BE2C (cell line): ENCODE data around the gene CACNG3.

Source experiments
- DNase-seq: peaks from one replicate; pipeline ENCODE4 v3.0.0-alpha.2; 2020
- H3K27me3 ChIP-seq: fragments of 250-450 bp; sonication (Bioruptor Pico); 2 replicates; pipeline ENCODE4 v1.5.1; 2020; ENCODE audit warnings: mild to moderate bottlenecking
- H3K36me3 ChIP-seq: fragments of 250-450 bp; sonication (Bioruptor Pico); 2 replicates; pipeline ENCODE4 v1.5.1; 2020; ENCODE audit warnings: mild to moderate bottlenecking
- H3K4me1 ChIP-seq: fragments of 250-450 bp; sonication (Bioruptor Pico); 2 replicates; pipeline ENCODE4 v1.5.1; 2020
- H3K4me3 ChIP-seq: 2 replicates; pipeline ENCODE4 v1.5.1; 2011; ENCODE audit warnings: low read depth, low read length
- H3K9me3 ChIP-seq: fragments of 250-450 bp; sonication (Bioruptor Pico); 2 replicates; pipeline ENCODE4 v1.5.1; 2020
- TF ChIP-seq, protein P1 (sequence below): IDR thresholded peaks from 2 replicates; pipeline ENCODE4 v1.5.1; 2012; ENCODE audit warnings: mild to moderate bottlenecking, low read depth, low read length

Gene CACNG3

DNA sequence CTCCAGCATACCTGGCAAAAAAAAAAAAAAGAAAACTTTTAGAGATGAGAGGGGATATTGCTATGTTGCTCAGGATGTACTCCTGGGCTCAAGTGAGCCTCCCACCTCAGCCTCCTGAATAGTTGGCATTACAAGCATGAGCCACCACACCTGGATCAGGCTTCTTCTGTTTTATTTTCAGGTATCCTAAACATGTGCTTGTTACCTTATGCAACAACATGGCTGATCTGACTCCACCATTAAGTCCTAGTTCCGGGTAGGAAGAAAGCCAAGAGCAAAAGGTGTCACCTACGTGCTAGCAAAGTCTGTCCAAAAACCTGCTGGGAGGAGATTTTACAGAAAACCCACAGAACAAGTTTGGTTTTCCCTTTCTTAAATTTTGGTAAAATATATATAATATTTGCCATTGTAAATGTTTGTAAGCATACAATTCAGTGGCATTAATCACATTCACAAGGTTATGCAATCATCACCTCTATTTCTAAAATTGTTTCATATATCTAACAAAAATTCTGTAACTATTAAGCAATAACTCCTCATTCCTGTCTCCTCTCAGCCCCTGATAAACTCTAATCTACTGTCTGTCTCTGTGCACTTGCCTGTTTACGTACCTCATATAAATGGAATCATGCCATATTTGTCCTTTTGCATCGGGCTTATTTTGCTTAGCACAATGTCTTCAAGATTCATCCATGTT, 9.1 kb upstream of the CACNG3 start:
- Histone ChIP-seq H3K9me3 (no peaks in the 10 kb centered on the region), H3K36me3 (no peaks in the 10 kb centered on the region), H3K27me3 (no peaks in the 10 kb centered on the region), H3K4me1 (no peaks in the 10 kb centered on the region), H3K4me3 (no peak overlapping the region)
- TF ChIP-seq, protein P1, sequence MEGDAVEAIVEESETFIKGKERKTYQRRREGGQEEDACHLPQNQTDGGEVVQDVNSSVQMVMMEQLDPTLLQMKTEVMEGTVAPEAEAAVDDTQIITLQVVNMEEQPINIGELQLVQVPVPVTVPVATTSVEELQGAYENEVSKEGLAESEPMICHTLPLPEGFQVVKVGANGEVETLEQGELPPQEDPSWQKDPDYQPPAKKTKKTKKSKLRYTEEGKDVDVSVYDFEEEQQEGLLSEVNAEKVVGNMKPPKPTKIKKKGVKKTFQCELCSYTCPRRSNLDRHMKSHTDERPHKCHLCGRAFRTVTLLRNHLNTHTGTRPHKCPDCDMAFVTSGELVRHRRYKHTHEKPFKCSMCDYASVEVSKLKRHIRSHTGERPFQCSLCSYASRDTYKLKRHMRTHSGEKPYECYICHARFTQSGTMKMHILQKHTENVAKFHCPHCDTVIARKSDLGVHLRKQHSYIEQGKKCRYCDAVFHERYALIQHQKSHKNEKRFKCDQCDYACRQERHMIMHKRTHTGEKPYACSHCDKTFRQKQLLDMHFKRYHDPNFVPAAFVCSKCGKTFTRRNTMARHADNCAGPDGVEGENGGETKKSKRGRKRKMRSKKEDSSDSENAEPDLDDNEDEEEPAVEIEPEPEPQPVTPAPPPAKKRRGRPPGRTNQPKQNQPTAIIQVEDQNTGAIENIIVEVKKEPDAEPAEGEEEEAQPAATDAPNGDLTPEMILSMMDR = no peak
- no peak for DNase-seq

DNA sequence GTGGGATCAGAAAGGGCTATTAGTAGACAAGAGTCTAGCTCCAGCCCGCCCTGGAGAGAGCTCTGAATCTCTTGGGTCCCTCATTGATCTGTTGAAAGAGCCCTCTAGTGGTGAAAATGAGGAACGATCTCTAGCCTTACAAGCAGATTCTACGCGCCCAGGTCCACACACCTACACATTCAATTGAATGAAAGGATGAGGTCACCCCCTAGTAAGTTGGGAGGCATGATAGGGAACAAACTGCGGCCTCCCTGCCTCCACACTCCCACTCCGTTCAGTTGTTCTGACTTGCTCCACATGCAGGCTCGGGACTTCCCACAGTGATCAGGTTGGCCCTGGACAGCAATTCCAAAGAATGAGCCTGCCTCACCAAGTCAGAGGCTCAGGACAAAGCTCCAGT, 2.9 kb upstream of the CACNG3 start:
- H3K4me1 ChIP-seq = no peaks in the 10 kb centered on the region
- peaks cover 29% of the 10 kb centered on the region for H3K27me3 ChIP-seq
- DNase-seq = peak; percentile 32
- no peaks in the 10 kb centered on the region for H3K36me3 ChIP-seq
- H3K4me3 ChIP-seq = no peak overlapping the region
- TF ChIP-seq, protein P1 = peak; percentile 80
- H3K9me3 ChIP-seq = no peaks in the 10 kb centered on the region

DNA sequence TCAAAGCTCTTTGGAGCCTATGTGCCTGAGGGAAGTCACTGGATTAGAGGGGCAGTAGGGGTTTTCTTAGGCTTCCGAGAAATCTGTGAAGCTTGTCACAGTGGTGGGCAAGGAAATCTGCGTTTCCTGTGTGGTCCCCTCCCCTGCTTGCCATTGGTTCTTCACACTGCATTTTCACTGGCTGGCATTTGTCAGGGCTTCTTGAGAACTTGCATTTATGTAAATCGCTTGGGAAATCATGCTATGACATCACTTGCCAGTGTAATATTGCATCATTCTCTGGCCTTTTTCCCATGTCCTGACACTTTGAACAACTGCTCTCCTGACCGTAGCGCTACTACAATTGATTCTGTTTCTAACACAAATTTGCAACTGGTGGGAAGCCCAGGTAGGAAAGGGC, 1.8 kb downstream of the CACNG3 start:
- Histone ChIP-seq H3K27me3 (peaks cover 29% of the 10 kb centered on the region), H3K9me3 (no peaks in the 10 kb centered on the region), H3K4me1 (no peaks in the 10 kb centered on the region), H3K36me3 (no peaks in the 10 kb centered on the region), H3K4me3 (no peak overlapping the region)
- TF ChIP-seq, protein P1 = no peak
- no peak for DNase-seq

DNA sequence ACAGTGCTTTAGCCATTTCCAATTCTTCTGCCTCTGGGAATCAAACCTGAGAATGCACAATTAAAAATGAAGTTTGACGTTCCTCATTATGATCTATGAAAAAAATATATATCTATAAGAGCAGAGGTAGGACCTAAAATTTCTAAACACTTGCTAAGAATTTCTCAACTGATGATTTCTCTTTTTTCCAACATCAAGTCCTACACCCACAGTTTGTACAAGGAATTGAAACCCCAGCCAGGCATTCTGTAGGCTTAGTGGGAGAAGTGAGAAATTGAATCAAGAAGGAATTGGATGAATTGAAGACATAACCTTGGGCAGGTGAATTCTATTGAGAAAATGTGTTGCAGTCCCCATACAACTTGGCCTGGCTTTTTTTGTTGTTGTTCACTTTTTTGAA, 2.7 kb downstream of the CACNG3 start:
- H3K36me3 ChIP-seq = no peaks in the 10 kb centered on the region
- H3K27me3 ChIP-seq = peaks cover 29% of the 10 kb centered on the region
- no peaks in the 10 kb centered on the region for H3K9me3 ChIP-seq
- no peak overlapping the region for H3K4me3 ChIP-seq
- TF ChIP-seq, protein P1 = no peak
- H3K4me1 ChIP-seq = no peaks in the 10 kb centered on the region
- DNase-seq = no peak

DNA sequence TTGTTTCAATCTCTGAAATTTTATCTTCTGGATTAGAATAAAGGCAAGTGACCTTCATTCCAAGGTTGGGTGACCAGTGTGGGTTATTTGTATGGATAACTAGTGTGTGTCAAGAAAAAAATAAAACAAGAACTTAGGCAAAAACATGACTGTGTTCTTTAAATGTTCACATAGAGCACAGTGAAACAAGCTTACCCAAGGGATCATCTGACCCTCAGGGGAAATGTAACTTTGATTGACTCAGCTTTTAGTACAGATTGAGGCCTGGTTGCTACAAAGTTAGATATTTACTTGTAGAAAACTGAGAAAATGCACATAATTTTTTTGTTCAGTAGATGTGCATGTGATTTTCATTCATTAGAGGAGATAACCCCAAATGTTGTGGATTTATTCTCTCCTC, 6.7 kb downstream of the CACNG3 start:
- Histone ChIP-seq H3K4me3 (no peak overlapping the region), H3K36me3 (no peaks in the 10 kb centered on the region), H3K9me3 (no peaks in the 10 kb centered on the region), H3K4me1 (no peaks in the 10 kb centered on the region), H3K27me3 (no peaks in the 10 kb centered on the region; the same call in 1 of the 2 replicates)
- no peak for DNase-seq
- TF ChIP-seq, protein P1 = no peak

DNA sequence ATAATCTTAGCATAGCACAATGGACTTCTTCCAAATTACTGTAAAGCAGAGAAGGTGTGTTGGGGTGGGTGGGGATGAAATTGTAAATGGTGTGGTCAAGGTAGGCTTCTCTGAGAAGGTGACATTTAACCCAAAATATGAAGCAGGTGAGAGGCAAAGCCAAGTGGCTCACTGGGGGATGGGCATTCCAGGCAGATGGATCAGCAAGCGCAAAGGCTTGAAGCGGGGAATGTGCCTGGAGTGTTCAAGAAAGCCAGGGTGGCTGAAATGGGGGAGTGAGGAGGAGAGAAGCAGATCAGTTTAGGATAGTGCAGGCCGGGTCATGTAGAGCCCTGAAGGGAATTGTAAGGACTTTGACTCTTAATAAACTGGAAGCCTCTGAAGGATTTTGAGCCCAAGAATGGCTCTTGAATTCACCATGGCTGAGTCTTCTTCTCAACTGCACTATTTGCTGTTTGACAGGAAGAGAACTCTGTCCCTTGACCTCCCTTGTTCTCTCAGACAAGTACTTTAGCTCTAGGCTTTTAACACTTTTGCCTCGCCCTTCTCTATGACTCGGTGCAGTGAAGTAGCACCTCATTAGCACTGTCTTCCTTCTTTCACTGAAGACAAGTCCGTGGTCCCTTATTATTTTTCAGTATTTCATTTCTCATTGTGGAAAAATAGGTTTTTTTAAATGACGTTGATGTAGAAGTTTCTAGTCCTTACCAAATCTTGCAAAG, 14.7 kb downstream of the CACNG3 start:
- no peak for DNase-seq
- TF ChIP-seq, protein P1 = no peak
- Histone ChIP-seq H3K4me1 (no peaks in the 10 kb centered on the region), H3K9me3 (no peaks in the 10 kb centered on the region), H3K4me3 (no peak overlapping the region), H3K36me3 (no peaks in the 10 kb centered on the region), H3K27me3 (peaks cover 3% of the 10 kb centered on the region; the same call in 1 of the 2 replicates)
